HG02981 (cell line): Measurements from ENCODE around the gene DLST.

Experiments
- ATAC-seq: cut with Tn5 transposase; IDR thresholded peaks from one replicate; pipeline ENCODE4 v1.9.1; 2021; ENCODE audit warnings: mild to moderate bottlenecking, moderate library complexity; ENCODE audit not compliant: unreplicated experiment

Gene DLST

GRCh38 chr14:74937171-74937570 is 55.5 kb downstream of the DLST start:
- ATAC-seq = no peak

- ATAC-seq = no peak
These were observed 57.1 kb downstream of the DLST start for GRCh38 chr14:74938531-74939495.

- ATAC-seq = no peak
These were observed 59.3 kb downstream of the DLST start for GRCh38 chr14:74940956-74941565.

GRCh38 chr14:74941676-74942097 is 60.0 kb downstream of the DLST start:
- peak; percentile 42 for ATAC-seq

- ATAC-seq = peak; percentile 21
These were observed 60.5 kb downstream of the DLST start for GRCh38 chr14:74942181-74942580.

GRCh38 chr14:74942608-74943007 is 60.9 kb downstream of the DLST start:
- ATAC-seq = no peak

- ATAC-seq = no peak
These were observed 63.6 kb downstream of the DLST start for GRCh38 chr14:74945261-74945851.

- no peak for ATAC-seq
These were observed 64.3 kb downstream of the DLST start for GRCh38 chr14:74945852-74946658.

- ATAC-seq = no peak
These were observed 65.1 kb downstream of the DLST start for GRCh38 chr14:74946659-74947281.

GRCh38 chr14:74947353-74948227 is 65.9 kb downstream of the DLST start:
- ATAC-seq = no peak

GRCh38 chr14:74948228-74949175 is 66.8 kb downstream of the DLST start:
- no peak for ATAC-seq

- ATAC-seq = no peak
These were observed 67.5 kb downstream of the DLST start for GRCh38 chr14:74949191-74949601.

GRCh38 chr14:74949859-74950573 is 68.3 kb downstream of the DLST start:
- ATAC-seq = no peak

- ATAC-seq = no peak
These were observed 69.2 kb downstream of the DLST start for GRCh38 chr14:74950795-74951442.

- ATAC-seq = no peak
These were observed 69.9 kb downstream of the DLST start for GRCh38 chr14:74951443-74952179.

GRCh38 chr14:74952180-74952665 is 70.5 kb downstream of the DLST start:
- ATAC-seq = no peak
